GM18502 (cell line): ENCODE results near the gene ZNF57.
"Not testable (repeated sequence)": the region's sequence is repeated elsewhere in the genome, so short reads cannot be mapped to it uniquely, and the experiment has no call there.

ENCODE experiments used
- ATAC-seq: cut with Tn5 transposase; IDR thresholded peaks from one replicate; pipeline ENCODE4 v1.9.1; 2021; ENCODE audit warnings: mild to moderate bottlenecking; ENCODE audit not compliant: unreplicated experiment, poor library complexity

Gene ZNF57

DNA sequence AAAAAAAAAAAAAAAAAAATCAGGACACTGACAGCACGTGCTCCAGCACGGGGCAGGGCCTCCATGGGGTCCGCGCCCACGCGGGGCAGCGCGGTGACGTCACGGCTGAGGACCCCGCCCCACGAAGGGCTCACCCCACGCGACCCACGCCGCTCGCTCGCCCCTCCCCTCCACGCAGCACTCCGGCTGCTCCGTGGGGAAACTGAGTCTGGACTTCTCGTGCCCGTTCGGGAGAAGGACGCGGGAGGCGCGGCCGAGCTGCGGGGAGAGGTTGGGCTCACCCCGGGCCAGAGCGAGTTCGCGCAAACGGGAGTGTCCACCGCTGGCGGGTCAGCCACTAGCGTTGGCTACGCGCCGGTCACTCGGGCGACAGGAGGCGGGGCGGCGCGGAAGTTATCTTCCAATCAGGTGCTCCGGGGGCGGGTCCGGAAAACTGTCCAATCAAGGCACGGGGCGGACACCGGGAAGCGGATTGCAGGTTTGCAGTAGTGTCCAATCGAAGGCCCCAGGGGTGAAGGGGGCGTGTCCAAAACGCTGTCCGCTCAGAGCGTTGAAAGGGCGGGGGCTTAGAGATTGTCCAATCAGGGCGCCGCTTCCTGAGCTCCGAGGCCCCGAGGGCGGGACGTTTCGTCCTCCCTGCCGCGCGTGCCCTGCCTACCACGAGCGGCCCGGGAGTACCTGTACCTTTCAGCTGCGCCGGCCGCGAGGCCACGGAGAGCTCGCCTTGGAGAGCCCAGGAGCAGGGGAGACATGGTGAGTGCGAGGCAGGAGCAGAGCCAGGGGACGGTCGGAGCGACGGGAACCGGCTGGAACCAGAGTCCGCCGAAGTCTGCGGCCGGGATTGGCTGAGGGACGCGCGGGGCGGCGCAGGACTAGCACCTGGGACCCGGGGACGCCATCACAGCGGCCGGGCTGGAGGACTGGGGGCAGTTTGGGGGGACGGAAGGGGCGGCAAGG, at the start of gene ZNF57:
ZNF57 (plus strand) TSS at position 633 of the 957 bp plus-strand sequence; CDS start at position 751, 118 bp downstream.
- ATAC-seq = peak; percentile 94

DNA sequence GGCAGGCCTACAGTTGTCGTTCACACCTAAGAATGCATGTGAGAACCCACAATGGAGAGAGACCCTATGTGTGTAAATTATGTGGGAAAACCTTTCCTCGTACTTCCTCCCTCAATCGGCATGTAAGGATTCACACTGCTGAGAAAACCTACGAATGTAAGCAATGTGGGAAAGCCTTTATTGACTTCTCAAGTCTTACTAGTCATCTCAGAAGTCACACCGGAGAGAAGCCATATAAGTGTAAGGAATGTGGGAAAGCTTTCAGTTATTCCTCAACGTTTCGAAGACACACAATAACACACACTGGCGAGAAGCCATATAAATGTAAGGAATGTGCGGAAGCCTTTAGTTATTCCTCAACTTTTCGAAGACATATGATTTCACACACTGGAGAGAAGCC, 48.1 kb upstream of the ZNF57 start:
- ATAC-seq = no peak

DNA sequence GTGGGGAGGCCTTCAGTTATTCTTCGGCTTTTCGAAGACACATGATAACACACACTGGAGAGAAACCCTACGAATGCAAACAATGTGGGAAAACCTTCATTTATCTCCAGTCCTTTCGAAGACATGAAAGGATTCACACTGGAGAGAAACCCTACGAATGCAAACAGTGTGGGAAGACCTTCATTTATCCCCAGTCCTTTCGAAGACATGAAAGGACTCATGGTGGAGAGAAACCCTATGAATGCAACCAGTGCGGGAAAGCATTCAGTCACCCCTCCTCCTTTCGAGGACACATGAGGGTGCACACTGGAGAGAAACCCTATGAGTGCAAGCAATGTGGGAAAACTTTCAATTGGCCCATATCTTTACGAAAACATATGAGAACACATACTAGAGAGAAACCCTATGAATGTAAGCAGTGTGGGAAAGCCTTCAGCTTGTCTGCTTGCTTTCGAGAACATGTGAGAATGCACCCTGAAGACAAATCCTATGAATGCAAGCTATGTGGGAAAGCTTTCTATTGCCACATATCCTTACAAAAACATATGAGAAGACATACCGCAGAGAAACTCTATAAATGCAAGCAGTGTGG, 47.6 kb upstream of the ZNF57 start:
- ATAC-seq = no peak

DNA sequence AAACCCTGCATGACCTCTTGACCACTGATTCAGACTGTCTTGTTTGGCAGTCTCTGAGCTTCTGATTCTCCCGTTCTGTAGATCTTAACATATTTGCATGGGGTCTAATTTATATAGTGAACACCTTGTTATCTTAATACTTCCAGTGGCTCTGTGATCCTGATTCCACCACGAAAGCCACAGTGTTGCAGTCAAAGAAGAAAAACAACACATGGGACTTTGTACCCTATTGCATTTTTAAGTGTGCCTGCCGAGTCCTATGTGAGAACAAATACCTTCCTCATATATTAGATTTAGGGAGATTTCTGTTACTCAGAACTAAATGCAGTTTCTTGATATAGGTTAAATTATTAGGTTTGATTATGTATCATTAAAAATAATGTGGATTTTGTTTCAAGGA, 45.9 kb upstream of the ZNF57 start:
- ATAC-seq = no peak

DNA sequence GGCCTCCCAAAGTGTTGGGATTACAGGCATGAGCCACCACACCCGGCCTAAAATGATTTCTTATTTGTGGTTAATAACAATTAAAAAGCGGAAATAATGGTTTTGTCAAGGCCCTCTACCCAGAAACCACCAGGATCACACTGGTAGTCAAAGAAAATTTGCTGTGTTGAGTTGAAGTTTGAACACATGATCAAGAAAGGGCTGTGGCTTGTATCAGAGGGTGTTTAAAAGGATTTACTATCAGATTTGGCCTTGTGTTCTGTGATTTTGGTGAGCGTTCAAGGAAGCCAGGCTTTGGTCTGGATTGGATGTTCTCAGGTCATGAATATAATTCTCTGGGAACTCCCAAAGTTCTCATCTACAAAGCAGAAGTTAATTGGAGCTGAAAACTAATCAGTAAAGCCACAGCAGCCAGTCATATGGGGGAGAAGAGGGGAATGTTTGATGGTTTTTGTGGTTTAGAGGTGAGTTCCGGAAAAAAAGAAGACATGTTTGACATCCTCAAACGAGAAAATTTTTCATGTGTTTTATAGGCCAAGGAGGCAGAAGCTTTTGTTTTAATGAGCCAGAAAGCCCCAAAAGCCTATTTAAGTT, 44.2 kb upstream of the ZNF57 start:
- ATAC-seq = no peak

DNA sequence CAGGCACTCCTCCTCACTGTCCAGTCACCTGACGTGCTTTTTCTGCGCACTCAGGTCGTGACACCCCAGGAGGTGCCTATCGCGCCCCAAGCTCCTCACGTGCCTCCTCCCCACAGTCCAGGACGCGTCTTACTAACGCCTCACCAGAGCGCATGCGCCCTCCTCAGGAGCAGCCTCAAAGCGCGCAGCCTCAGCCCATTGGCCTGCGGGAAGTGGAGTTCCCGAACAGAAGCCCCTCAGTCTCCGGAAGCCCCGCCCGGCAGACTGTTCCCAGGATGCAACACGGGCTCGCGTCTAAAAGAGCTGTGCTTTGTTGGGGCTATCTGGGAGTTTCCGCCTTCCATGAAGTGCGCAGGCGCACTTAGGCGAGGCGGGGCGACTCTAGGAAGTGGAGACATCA, 41.9 kb upstream of the ZNF57 start:
- ATAC-seq = no peak

DNA sequence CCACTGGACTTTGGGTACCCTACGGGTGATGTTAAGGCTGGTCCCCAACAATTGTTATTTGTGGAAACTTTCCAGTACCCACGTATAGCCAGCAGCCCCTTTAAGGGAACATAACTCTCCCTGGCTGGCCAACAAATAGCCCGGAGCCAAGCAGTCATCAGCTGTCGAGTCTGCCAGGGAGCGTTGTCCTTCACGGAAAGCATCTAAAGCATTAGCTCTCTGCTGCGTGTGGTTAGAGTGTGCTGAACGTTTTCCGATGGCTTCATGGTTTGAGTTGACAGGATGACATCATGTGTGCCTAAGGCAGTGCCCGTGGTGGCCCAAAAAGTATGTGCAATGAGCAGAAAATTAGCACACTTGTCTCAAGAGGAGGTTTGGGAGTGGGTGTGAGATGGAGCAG, 36.9 kb upstream of the ZNF57 start:
- ATAC-seq = no peak

DNA sequence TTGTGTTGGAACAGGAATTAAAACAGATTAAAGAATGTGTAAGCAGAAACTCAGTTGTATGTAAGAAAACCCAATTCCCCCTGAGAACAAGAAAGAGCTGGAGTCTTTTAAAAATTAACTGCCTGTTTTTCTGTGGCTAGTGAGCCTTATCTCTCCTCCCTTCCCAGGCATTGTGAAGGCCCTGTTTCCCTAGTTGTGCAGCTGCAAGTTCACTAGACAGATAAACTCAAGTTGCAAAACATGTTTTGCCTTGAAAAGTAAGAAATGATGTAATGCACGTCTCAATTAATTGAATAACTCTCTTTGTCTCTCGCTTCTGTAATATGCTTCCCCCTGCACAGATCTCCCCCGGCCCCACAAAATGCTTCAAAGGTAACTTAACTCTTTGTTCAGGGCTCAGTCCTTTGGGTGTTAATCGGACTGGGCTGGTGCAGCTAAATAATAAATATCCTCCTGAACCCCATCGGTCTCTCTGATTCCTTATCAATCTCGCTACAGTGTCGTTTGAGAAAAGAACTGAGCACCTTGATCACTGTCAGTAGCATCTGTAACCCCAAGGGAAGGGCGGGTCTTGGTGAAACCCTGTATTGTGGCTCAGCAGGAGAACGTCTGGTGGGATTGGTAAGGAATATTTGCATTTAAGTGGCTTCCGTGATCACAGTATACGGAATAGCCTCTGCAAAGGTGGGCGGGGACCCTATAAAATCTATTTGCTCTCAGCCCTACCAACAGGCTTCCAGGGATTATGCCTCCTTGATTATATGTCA, 35.2 kb upstream of the ZNF57 start:
- ATAC-seq = no peak

DNA sequence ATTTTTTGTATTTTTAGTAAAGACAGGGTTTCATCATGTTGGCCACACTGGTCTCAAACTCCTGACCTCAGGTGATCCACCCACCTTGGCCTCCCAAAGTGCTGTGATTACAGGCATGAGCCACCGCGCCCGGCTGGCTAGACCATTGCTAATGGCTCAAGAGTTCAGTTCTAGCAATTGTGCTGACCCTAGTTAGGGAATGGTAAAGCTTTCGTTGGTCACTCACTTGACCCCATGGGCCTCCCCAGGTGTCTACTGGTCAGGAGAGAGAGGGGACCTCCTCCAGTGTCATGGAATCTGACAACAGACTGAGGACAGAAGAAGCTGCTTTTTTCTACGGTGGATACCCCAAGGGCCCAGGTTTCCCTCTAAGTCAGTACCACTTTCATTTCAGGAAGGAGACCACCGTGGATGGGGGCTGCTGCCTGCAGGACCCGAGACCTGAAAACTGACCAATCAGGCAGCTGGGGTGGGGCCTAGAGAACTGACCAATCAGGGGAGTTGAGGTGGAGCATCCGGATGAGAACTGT, 34.2 kb upstream of the ZNF57 start:
- no peak for ATAC-seq

DNA sequence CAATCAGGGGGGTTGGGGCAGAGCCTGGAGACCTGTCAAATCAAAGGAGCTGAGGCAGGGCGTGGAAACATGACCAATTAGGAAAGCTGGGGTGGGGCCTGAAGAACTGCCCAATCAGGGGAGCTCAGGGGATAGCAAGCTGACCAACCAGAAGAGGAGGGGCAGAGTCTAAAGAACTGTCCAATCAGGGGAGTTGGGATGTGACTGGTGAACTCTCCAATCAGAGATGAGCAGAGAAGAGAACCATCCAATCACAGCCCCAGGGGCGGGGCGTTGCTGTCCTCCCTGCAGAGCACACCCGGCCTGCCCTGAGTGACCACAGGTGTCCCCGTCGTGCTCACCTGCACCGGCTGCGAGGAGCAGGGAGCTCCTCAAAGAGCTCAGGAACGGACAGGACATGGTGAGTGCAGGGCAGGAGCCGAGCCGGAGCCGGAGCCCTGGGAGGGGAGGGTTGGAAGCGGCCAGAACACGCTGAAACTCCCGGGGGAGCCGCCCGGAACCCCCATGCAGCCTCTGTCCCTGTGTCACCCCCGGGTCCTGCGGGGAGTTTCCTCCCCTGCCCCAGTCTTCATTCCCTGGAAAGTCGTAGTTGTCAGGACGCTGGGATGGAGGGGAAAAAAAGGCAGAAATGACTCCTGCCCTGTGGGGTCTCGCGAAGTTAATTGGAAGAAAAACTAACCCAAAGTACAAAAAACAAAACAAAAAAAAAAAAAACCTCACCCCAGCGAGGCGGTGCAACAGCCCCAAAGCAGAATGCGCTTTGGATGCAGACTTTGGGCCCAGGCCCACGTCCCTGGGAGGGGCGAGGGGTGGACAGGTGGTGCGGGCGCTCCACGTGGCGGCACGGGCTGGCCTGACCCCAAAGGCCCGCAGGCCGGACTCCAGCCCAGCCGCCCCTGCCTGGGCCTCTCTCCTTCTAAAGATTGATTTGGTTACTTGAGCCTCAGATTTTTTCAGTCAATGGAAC, 33.4 kb upstream of the ZNF57 start, which contains the start of gene ZNF556:
ZNF556 (plus strand) TSS at position 311 of the 967 bp plus-strand sequence; CDS start at position 398, 87 bp downstream.
- ATAC-seq = no peak

DNA sequence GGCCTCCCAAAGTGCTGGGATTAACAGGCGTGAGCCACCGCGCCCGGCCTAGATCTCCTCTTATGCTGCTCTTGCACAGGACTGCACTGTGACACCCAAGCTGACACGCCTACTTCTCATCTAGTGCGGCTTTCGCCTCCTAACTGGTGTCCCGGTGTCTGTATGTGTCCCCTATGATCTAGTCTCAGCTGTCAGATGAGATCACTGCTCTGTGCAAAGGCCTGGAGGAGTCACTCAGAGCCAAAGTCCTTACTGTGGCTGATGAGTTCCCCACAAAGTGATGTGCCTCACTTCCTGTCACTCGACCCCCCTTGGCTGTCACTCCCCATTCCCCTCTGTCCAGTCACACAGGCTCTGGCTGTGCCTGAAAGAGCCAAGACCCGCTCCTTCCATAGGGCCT, 31.1 kb upstream of the ZNF57 start:
- no peak for ATAC-seq

DNA sequence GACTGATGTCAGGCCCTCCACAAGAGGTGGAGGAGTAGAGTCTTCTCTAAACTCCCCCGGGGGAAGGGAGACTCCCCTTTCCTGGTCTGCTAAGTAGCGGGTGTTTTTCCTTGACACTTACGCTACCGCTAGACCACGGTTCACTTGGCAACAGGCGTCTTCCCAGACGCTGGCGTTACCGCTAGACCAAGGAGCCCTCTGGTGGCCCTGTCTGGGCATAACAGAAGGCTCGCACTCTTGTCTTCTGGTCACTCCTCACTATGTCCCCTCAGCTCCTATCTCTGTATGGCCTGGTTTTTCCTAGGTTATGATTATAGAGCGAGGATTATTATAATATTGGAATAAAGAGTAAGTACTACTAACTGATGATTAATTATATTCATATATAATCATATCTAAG, 28.6 kb upstream of the ZNF57 start:
- ATAC-seq = not testable (repeated sequence)

DNA sequence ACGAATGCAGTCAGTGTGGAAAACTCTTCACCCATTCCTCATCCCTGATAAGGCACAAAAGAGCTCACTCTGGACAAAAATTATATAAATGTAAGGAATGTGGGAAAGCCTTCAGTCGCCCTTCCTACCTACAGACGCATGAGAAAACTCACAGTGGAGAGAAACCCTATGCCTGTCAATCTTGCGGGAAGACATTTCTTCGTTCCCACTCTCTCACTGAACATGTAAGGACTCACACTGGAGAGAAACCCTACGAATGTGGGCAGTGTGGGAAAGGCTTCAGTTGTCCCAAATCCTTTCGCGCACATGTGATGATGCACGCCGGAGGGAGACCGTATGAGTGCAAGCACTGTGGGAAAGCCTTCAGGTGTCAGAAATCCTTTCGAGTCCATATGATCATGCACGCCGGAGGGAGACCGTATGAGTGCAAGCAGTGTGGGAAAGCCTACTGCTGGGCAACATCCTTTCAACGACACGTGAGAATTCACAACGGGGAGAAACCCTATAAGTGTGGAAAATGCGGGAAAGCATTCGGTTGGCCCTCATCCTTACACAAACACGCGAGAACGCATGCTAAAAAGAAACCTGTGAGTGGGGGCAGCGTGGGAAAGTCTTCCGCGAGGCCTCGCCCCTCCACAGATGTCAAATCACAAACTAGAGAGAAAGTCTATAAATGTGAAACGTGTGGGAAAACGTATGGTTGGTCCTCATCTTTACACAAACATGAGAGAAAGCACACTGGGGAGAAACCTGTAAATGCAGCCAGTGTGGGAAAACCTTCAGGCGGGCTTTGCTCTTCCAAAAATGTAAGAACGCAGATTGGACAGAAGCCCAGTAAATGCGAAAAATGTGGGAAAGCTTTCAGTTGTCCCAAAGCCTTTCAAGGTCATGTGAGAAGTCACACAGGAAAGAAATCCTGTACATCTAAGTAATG, 23.1 kb upstream of the ZNF57 start:
- no peak for ATAC-seq

DNA sequence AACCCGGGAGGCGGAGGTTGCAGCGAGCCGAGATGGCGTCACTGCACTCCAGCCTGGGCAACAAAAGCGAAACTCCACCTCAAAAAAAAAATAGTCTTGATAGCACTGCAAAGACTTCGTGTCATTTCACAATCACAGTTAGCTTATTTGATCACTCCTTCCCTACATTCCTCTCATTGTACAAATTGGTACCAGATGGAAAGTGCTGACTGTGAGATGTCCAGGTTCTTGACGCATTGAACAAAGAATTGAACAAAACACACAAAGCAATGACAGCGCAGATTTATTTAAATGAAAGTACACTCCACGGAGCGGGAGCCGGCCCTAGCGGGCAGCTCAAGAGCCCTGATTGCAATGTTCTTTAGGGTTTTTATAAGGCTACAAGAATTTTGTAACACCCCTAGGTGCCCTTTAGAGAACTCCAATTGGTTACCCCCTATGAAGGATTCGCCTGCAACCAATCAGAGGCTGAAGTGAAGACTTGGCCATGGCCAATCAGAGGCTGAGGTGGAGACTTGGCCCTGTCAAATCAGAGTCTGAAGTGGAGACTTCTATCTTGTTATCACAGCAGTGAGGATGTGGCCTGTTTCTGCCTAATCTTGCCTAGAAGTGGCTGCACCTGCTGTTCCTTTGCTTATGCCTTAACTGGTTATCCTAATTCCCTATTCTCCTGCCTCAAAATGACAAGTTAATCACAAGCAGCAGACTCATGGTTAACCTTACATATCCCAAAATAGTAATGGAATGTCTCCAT, 16.9 kb upstream of the ZNF57 start:
- ATAC-seq = no peak

DNA sequence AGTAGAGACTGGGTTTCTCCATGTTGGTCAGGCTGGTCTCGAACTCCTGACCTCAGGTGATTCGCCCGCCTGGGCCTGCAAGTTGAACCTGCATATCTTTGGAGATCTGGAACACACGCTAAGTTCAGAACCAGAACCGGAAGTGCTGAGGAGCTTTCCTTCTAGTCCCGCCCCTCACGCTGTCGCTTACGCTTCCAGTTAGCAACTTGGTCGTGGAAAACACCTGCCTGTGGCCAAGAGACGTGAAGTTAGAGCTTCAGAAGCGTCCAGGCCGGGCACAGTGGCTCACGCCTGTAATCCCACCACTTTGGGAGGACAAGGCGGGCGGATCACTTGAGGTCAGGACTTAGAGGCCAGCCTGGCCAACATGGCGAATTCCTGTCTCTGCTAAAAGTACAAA, 15.0 kb upstream of the ZNF57 start:
- no peak for ATAC-seq

DNA sequence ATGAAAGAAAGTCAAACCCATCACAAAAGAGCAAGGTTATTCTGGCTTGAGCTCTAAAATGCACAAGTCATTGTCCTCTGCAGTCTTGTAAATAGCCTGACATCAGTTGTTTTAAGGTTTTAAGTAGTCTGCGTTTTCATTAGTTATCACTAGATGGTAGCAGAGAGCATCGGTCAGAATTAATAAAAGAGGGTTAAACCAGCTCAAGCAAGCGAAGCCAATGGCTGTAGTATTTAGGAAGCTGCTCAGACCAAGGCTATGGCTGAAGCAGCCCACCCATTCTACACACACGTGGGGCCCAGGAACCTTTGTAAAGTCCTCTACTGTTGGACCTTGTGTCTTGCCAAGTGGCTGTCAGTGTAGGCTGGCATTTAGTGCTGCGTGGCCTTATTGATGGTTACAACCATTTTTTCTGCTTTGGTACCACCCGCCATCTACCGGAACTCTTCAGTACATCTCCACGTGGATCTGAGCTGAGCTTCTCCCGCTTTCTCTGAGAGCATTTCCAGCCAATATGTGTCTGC, 13.3 kb upstream of the ZNF57 start:
- ATAC-seq = no peak

DNA sequence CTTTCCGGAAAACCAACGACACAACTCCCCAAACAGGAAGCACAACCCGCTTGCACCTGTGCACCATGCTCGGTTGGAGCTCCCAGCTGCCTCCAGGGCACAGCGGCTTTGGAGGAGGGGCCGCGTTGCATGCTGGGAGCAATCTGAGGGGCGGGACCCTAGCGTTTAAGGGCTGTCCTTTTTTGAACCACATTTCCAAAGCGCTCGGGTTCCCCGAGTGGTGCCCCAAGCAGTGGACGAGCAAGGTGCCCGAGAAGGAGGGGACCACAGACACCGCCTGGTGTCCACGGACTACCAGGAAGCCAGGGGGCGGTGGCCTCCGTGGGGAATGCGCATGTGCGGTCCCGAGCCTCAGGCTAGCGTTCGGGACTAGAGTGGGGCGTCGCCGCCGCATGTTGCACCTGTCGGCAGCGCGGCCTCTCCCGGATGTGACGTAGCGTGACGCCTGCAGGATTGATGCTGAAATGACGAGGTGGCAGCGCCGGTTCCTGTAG, 11.9 kb upstream of the ZNF57 start:
- ATAC-seq = no peak
